GM12872 (cell line): ENCODE measurements around the gene SART1.

Experiments used
- TF ChIP-seq, protein P1 (sequence below): IDR thresholded peaks from 3 replicates; pipeline ENCODE4 v1.5.1; 2011; ENCODE audit warnings: low read depth, mild to moderate bottlenecking, low read length, moderate library complexity; ENCODE audit not compliant: insufficient read depth

The SART1 gene

DNA sequence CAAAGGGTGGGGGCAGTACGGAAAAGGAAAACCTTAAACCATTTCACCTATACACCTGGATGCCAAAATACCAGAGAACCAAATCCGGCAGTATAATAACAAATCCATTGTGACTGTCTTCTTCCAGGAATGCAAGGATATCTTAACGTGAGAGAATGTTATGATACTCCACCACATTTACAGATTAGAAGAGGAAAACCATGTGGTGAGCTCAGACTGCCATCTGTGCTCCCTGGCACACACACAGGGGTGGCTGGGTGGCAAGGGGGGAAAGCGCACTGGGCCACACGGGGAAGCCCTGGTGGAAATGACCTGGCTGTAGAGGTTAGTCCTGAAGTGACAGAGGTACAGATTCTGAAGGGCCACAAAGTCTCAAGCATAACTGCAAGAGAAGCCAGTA is 30.5 kb downstream of the SART1 start:
- TF ChIP-seq, protein P1, sequence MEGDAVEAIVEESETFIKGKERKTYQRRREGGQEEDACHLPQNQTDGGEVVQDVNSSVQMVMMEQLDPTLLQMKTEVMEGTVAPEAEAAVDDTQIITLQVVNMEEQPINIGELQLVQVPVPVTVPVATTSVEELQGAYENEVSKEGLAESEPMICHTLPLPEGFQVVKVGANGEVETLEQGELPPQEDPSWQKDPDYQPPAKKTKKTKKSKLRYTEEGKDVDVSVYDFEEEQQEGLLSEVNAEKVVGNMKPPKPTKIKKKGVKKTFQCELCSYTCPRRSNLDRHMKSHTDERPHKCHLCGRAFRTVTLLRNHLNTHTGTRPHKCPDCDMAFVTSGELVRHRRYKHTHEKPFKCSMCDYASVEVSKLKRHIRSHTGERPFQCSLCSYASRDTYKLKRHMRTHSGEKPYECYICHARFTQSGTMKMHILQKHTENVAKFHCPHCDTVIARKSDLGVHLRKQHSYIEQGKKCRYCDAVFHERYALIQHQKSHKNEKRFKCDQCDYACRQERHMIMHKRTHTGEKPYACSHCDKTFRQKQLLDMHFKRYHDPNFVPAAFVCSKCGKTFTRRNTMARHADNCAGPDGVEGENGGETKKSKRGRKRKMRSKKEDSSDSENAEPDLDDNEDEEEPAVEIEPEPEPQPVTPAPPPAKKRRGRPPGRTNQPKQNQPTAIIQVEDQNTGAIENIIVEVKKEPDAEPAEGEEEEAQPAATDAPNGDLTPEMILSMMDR = no peak

DNA sequence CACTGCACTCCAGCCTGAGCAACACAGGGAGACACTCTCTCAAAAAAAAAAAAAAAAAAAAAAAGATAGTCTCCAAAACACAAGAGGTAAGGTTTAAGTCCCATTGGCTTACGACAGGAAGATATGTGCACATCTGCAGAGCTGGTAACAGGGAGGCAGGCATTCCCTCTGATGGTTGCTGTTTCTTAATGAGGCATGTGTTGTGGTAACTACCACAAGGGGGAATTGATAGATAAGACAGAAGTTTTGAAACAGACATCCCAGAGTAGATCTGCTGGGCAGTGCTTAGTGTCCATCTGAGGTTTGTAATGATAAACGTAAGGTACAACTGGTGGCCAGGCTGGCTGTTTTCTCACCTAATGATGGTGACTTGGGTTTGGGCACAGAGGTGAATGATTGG is 35.8 kb downstream of the SART1 start:
- TF ChIP-seq, protein P1 = no peak

DNA sequence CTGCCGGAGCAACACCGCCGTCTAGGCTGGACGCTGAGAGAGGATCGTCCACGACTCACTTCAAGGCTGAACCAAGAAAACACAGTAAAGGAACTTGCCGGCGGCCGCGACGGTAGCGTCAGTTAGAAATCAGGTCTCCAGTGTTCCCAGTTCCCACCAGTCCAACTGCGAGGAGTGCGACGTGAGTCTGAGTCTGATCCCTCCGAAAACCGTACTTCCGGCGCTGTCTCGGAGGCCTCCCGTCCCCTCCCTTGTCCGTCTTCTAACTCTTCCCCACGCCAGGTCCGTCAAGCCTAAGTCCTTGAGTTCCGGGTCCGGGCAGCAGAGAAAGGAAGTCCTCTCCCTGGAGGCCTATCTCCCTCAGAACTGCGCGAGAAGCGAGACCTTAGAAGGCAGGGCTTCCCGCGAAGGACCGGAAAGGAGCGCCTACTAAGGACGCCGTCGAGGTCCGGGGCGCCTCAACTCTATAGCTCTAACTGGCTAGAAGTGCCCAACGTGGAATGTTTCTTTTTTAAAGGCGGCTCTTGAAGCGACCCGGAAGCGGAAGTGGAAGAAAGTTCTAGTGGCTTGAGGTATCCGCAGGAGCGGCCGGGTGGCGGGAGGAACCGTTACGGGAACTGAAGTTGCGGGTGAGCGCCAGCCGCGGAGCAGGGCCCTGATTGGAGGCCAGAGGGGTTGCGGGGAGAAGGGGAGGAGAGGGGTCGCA is 40.6 kb downstream of the SART1 start, which contains the start of the genes BANF1 and EIF1AD:
Gene BANF1 (plus strand): TSS at position 562 of the 706 bp plus-strand sequence. CDS start 748 bp downstream, outside the sequence.
Gene EIF1AD (minus strand): TSS at position 216 of the 706 bp plus-strand sequence. CDS start 1,768 bp downstream, outside the sequence.
- TF ChIP-seq, protein P1 = no peak

DNA sequence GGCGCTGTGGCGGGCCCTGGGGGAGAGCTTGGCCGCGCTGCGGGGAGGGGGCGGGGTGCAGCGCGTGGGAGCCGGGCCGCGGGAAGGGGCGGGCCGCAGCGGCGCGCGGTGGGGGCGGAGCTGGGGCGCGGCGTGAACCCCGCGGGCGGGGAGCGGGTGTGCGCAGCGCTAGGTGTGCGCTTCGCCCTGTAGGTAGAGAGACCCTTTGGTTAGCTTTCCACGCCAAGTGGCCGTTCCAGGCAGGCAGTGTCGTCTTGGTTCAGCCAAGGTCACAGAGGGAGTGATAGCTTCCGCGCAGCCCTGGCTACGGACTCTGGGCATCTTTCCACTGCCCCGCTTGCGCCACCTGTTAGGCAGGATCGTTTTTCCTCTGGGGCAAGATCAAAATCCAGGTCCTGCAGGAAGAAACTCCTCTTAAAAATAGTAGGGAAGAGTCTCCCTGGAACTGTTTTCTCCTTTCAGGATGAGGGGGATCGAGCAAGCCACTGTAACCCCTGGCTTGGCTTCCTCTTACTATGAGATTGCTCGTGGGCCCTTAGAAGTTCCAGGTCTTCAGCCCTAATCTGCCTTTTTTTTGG is 41.2 kb downstream of the SART1 start:
- TF ChIP-seq, protein P1 = no peak

DNA sequence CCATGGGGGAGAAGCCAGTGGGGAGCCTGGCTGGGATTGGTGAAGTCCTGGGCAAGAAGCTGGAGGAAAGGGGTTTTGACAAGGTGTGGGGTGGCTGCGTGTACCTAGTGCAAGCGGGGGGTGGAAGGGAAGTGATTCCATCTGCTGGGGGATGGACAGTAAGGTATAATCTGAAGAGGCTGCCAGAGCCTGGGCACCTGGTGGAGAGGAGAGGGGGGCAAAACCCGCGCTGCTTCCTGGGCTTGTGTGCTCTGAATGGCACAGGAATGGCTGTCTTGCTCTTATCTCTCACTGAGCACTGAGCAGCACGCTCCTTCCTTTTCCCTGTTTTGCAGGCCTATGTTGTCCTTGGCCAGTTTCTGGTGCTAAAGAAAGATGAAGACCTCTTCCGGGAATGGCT is 41.8 kb downstream of the SART1 start:
- TF ChIP-seq, protein P1 = no peak

DNA sequence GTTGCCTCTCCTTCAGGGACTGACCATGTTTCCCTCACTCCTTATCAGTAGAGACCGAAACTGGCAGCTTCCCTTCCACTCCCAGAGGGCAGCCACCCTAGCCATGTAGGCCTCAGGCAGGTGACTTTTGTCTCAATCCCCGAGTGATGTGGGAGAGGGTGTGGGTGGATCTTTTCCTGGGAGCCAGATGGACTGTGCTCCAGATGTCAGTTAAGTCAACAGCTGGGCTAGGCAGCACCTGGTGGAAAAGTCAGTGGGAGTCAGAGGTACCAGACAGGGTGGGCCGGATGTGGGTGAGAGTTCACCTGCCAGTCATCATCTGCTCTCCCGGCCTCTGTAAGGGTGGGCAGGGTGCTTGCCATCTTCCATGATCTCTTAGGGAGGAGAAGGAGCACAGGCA is 42.7 kb downstream of the SART1 start:
- TF ChIP-seq, protein P1 = no peak

DNA sequence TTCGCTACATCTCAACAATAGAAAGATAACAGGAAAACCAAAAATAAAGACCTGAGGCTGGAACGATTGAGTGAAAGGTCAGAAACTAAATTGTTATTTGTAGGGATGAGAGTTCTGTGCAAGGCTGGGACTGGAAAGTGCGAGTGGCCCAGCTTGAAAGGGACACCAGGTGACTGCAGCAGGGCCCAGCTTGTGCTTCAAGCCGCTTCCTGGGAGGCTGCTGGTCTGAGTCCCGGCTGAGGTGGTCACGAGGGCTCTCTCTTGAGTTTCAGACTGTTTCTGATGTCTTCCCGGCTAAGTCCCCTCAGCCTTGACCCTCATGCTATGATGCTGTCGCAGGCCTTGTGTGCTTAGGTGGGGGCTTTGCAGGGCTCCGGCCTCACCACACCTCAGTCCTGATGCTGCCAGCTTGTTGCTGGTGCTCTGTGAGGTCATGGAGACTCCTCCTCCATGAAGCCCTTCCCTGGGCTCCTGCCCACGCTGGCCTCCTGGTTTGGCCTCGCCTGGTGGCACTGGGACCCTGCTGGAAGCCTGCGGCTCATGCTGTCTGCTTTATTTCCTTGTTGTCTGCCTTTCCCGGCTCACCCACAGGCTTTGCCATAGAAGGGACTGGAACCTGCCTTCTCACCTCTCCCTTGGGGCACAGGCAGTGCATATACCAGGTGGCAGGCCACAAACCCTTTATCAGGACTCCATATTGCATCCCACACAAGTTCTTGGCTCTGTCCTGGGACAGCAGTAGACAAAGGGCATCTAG is 44.8 kb downstream of the SART1 start:
- TF ChIP-seq, protein P1 = no peak
